H9 (cell line): ENCODE measurements around the gene DGKG. TPM values are rescaled to one million over a fixed set of nuclear protein-coding genes. Genes with fewer than 3 reads are reported as not detected.

Experiments
- DNase-seq: peaks from one replicate; pipeline ENCODE4 v3.0.0-alpha.2; 2017
- H2AFZ ChIP-seq: one replicate; pipeline ENCODE4 v1.6.1; 2013; ENCODE audit warnings: mild to moderate bottlenecking, low read length, control low read depth, moderate library complexity
- H2AK5ac ChIP-seq: 2 replicates; pipeline ENCODE4 v1.6.1; 2013; ENCODE audit warnings: low read length, control low read depth, mixed read lengths; ENCODE audit not compliant: insufficient read length
- H2BK120ac ChIP-seq: one replicate; pipeline ENCODE4 v1.6.1; 2013; ENCODE audit warnings: low read depth, mild to moderate bottlenecking, low read length, control low read depth, inconsistent platforms; ENCODE audit not compliant: poor library complexity, severe bottlenecking
- H2BK12ac ChIP-seq: 2 replicates; pipeline ENCODE4 v1.6.1; 2013; ENCODE audit warnings: low read length, control low read depth, mixed read lengths, low read depth; ENCODE audit not compliant: insufficient read length
- H2BK15ac ChIP-seq: 2 replicates; pipeline ENCODE4 v1.6.1; 2013; ENCODE audit warnings: low read depth, low read length, control low read depth
- H2BK20ac ChIP-seq: one replicate; pipeline ENCODE4 v1.6.1; 2013; ENCODE audit warnings: low read depth, mild to moderate bottlenecking, low read length, control low read depth, inconsistent platforms; ENCODE audit not compliant: poor library complexity, severe bottlenecking
- H2BK5ac ChIP-seq: 2 replicates; pipeline ENCODE4 v1.6.1; 2013; ENCODE audit warnings: low read length, control low read depth, mixed read lengths; ENCODE audit not compliant: insufficient read length
- H3K14ac ChIP-seq: 2 replicates; pipeline ENCODE4 v1.6.1; 2013; ENCODE audit warnings: low read length, control low read depth; ENCODE audit not compliant: insufficient read depth
- H3K18ac ChIP-seq: 2 replicates; pipeline ENCODE4 v1.6.1; 2013; ENCODE audit warnings: low read depth, mild to moderate bottlenecking, mixed read lengths, low read length, control low read depth; ENCODE audit not compliant: insufficient read length
- H3K23ac ChIP-seq: 2 replicates; pipeline ENCODE4 v1.6.1; 2013; ENCODE audit warnings: low read length, control low read depth, mixed read lengths, low read depth; ENCODE audit not compliant: insufficient read length
- H3K23me2 ChIP-seq: 2 replicates; pipeline ENCODE4 v1.6.1; 2013; ENCODE audit warnings: low read depth, mild to moderate bottlenecking, mixed read lengths, low read length, control low read depth; ENCODE audit not compliant: insufficient read length, poor library complexity, severe bottlenecking
- H3K27ac ChIP-seq: 2 replicates; pipeline ENCODE4 v1.5.1; 2013; ENCODE audit warnings: low read length, control low read depth, mixed read lengths, low read depth; ENCODE audit not compliant: insufficient read length
- H3K27me3 ChIP-seq: 2 replicates; pipeline ENCODE4 v1.6.1; 2013; ENCODE audit warnings: low read length, control low read depth, inconsistent platforms; ENCODE audit not compliant: insufficient read depth
- H3K4ac ChIP-seq: 2 replicates; pipeline ENCODE4 v1.6.1; 2013; ENCODE audit warnings: low read depth, mild to moderate bottlenecking, control low read depth, inconsistent platforms, low read length, moderate library complexity
- H3K4me1 ChIP-seq: 2 replicates; pipeline ENCODE4 v1.6.1; 2013; ENCODE audit warnings: low read length, control low read depth, inconsistent platforms; ENCODE audit not compliant: insufficient read depth
- H3K4me2 ChIP-seq: 2 replicates; pipeline ENCODE4 v1.6.1; 2013; ENCODE audit warnings: low read length, control low read depth, mixed read lengths; ENCODE audit not compliant: insufficient read length, insufficient read depth
- H3K56ac ChIP-seq: 2 replicates; pipeline ENCODE4 v1.6.1; 2013; ENCODE audit warnings: low read depth, mild to moderate bottlenecking, mixed read lengths, low read length, control low read depth; ENCODE audit not compliant: insufficient read length
- H3K79me1 ChIP-seq: 2 replicates; pipeline ENCODE4 v1.6.1; 2013; ENCODE audit warnings: low read depth, mild to moderate bottlenecking, moderate library complexity, low read length, control low read depth, inconsistent platforms; ENCODE audit not compliant: insufficient read depth, poor library complexity, severe bottlenecking
- H3K79me2 ChIP-seq: 2 replicates; pipeline ENCODE4 v1.6.1; 2013; ENCODE audit warnings: low read length, control low read depth, inconsistent platforms; ENCODE audit not compliant: insufficient read depth
- H3K9ac ChIP-seq: 2 replicates; pipeline ENCODE4 v1.6.1; 2013; ENCODE audit warnings: low read length, control low read depth, mixed read lengths; ENCODE audit not compliant: insufficient read length; ENCODE audit errors: extremely low read depth
- H3K9me3 ChIP-seq: one replicate; pipeline ENCODE4 v1.6.1; 2013; ENCODE audit warnings: low read depth, low read length, inconsistent platforms; ENCODE audit not compliant: control insufficient read depth
- H3T11ph ChIP-seq: one replicate; pipeline ENCODE4 v1.6.1; 2013; ENCODE audit warnings: mild to moderate bottlenecking, low read length, control low read depth, inconsistent platforms
- H4K20me1 ChIP-seq: one replicate; pipeline ENCODE4 v1.6.1; 2013; ENCODE audit not compliant: control insufficient read depth, insufficient read length, insufficient read depth
- H4K5ac ChIP-seq: 2 replicates; pipeline ENCODE4 v1.6.1; 2013; ENCODE audit warnings: low read depth, mild to moderate bottlenecking, mixed read lengths, low read length, control low read depth; ENCODE audit not compliant: insufficient read length
- H4K8ac ChIP-seq: replicated peaks from 2 replicates; pipeline ENCODE4 v1.6.1; 2013; ENCODE audit warnings: low read length, control low read depth, mixed read lengths, low read depth; ENCODE audit not compliant: insufficient read length
- H4K91ac ChIP-seq: 2 replicates; pipeline ENCODE4 v1.6.1; 2013; ENCODE audit warnings: low read depth, mild to moderate bottlenecking, moderate library complexity, mixed read lengths, low read length, control low read depth; ENCODE audit not compliant: insufficient read length
- H3K27ac Mint-ChIP-seq, 3 experiments: 2 replicates in 2 of 3; 3 replicates in 1 of 3; pipeline ENCODE4 v1.8.0; 2020 to 2021; ENCODE audit warnings: mixed read lengths in 3 of 3, mild to moderate bottlenecking in 1 of 3, moderate library complexity in 1 of 3
- H3K27me3 Mint-ChIP-seq: 2 replicates; pipeline ENCODE4 v1.8.0; 2021; ENCODE audit warnings: low read depth, mild to moderate bottlenecking, moderate library complexity, mixed read lengths
- H3K36me3 Mint-ChIP-seq, 3 experiments: 2 replicates in 2 of 3; 3 replicates in 1 of 3; pipeline ENCODE4 v1.8.0; 2020 to 2021; ENCODE audit warnings: low read depth in 3 of 3, mixed read lengths in 3 of 3; ENCODE audit not compliant: insufficient read depth in 1 of 3
- H3K4me1 Mint-ChIP-seq, 2 experiments: 2 replicates each; pipeline ENCODE4 v1.8.0; 2020; ENCODE audit warnings: mixed read lengths in 2 of 2
- H3K4me3 Mint-ChIP-seq, 2 experiments: 2 replicates in 1 of 2; 3 replicates in 1 of 2; pipeline ENCODE4 v1.8.0; 2020 to 2021; ENCODE audit warnings: mild to moderate bottlenecking in 2 of 2, mixed read lengths in 2 of 2, moderate library complexity in 1 of 2
- H3K9me3 Mint-ChIP-seq, 2 experiments: 2 replicates in 1 of 2; 3 replicates in 1 of 2; pipeline ENCODE4 v1.8.0; 2020; ENCODE audit warnings: mild to moderate bottlenecking in 2 of 2, mixed read lengths in 2 of 2, moderate library complexity in 1 of 2
- CTCF ChIP-seq: fragments of 200-600 bp; sonication (generic); conservative IDR thresholded peaks from 3 replicates; pipeline ENCODE4 v1.8.0; 2021; ENCODE audit warnings: antibody characterized with exemption, mild to moderate bottlenecking
- WGBS: extraction: QIAGEN DNeasy Blood & Tissue Kit; methylation state at CpG from one replicate; pipeline ENCODE4 v1.1.7; 2013; ENCODE audit warnings: missing lambda C conversion rate, low lambda C conversion rate, mixed read lengths; ENCODE audit not compliant: insufficient read length; ENCODE audit errors: extremely low coverage; 5-methylcytosine and 5-hydroxymethylcytosine counted together
- total RNA-seq: library from RNA; stranded (reverse); gene quantifications from 2 replicates; pipeline ENCODE4 v1.2.1, GENCODE V29; 2021

DGKG gene
- total RNA-seq, 1 experiment from 2014 or later, result not detected

- TF ChIP-seq CTCF, result no peak
- Histone ChIP-seq H2AFZ (no peak overlapping the region), H3T11ph (no peak overlapping the region), H3K4me2 (no peak overlapping the region), H2AK5ac (no peak overlapping the region), H2BK20ac (no peak overlapping the region), H2BK120ac (no peak overlapping the region), H3K18ac (no peak overlapping the region), H3K9me3 (no peaks in the 10 kb centered on the region), H3K9ac (no peak overlapping the region), H3K79me1 (no peaks in the 10 kb centered on the region), H4K5ac (no peak overlapping the region), H2BK15ac (no peak overlapping the region), H4K91ac (no peak overlapping the region), H4K8ac (no peak overlapping the region), H3K4ac (no peak overlapping the region), H3K23ac (no peak overlapping the region), H3K14ac (no peak overlapping the region), H2BK5ac (no peak overlapping the region), H2BK12ac (no peak overlapping the region), H3K4me1 (peaks cover 4% of the 10 kb centered on the region; the same call in 1 of the 2 replicates), H4K20me1 (no peaks in the 10 kb centered on the region), H3K27ac (no peak overlapping the region), H3K27me3 (no peaks in the 10 kb centered on the region; the same call in 1 of the 2 replicates), H3K56ac (no peak overlapping the region), H3K23me2 (peaks cover 9% of the 10 kb centered on the region), H3K79me2 (no peaks in the 10 kb centered on the region)
- H3K36me3 Mint-ChIP-seq, result no peaks in the 10 kb centered on the region
- no peak overlapping the region for H3K27ac Mint-ChIP-seq
- no peak for DNase-seq
- WGBS, result 100% methylated on average over 1 of the region's 2 CpGs
- peaks cover 52% of the 10 kb centered on the region for H3K27me3 Mint-ChIP-seq
- H3K4me1 Mint-ChIP-seq, result peaks cover 31 to 33% of the 10 kb centered on the region in 2 experiments
- H3K9me3 Mint-ChIP-seq, result no peaks in the 10 kb centered on the region
- no peak overlapping the region for H3K4me3 Mint-ChIP-seq
Measured at GRCh38 chr3:186411089-186411488, 49.1 kb upstream of the DGKG start.
